Calu3 (cell line): ENCODE data around the gene SLC4A2. TPM values are rescaled to one million over a fixed set of nuclear protein-coding genes. Genes with fewer than 3 reads are reported as not detected.

Source experiments
- BruUV-seq: library from RNA; stranded (reverse); fragments of 400-500 nt; replicated peaks from 2 replicates; lab custom pipeline; 2021; lab: Mats Ljungman, UMichigan
- CTCF ChIA-PET: fragments of 300-600 bp; sonication (Branson Sonifier 250); formaldehyde crosslinking; loops from one replicate; lab custom pipeline; 2022; ENCODE audit warnings: antibody characterized with exemption; lab: Charles Lee
- DNase-seq: peaks from one replicate; pipeline ENCODE4 v3.0.0; 2022
- H3K27ac Mint-ChIP-seq: one replicate; pipeline ENCODE4 v1.8.0; 2022; ENCODE audit warnings: mixed read lengths; ENCODE audit not compliant: unreplicated experiment
- H3K27me3 Mint-ChIP-seq: one replicate; pipeline ENCODE4 v1.8.0; 2022; ENCODE audit warnings: mixed read lengths; ENCODE audit not compliant: unreplicated experiment
- H3K36me3 Mint-ChIP-seq: one replicate; pipeline ENCODE4 v1.8.0; 2022; ENCODE audit warnings: mild to moderate bottlenecking, moderate library complexity, mixed read lengths; ENCODE audit not compliant: insufficient read depth, unreplicated experiment
- H3K4me1 Mint-ChIP-seq: one replicate; pipeline ENCODE4 v1.8.0; 2022; ENCODE audit warnings: mild to moderate bottlenecking, low read depth, mixed read lengths; ENCODE audit not compliant: unreplicated experiment
- H3K4me3 Mint-ChIP-seq: one replicate; pipeline ENCODE4 v1.8.0; 2022; ENCODE audit warnings: mild to moderate bottlenecking, low read depth, moderate library complexity, mixed read lengths; ENCODE audit not compliant: unreplicated experiment
- H3K9me3 Mint-ChIP-seq: one replicate; pipeline ENCODE4 v1.8.0; 2022; ENCODE audit warnings: low read depth, mixed read lengths; ENCODE audit not compliant: unreplicated experiment
- intact Hi-C: fragments of 100-400 bp; cut with micrococcal nuclease; formaldehyde crosslinking; loops from one replicate; pipeline ENCODE4 v1.10.0; 2022; ENCODE audit not compliant: unreplicated experiment
- total RNA-seq: library from RNA; stranded (reverse); gene quantifications from 2 replicates; pipeline ENCODE4 v1.2.3, GENCODE V29; 2022
- TF ChIP-seq, protein P1 (sequence below): fragments of 200-600 bp; IDR thresholded peaks from one replicate; pipeline ENCODE4 v1.8.0; 2022; ENCODE audit warnings: antibody characterized with exemption; ENCODE audit not compliant: unreplicated experiment

Gene SLC4A2
- total RNA-seq, 1 experiment from 2014 or later = 209 TPM

DNA sequence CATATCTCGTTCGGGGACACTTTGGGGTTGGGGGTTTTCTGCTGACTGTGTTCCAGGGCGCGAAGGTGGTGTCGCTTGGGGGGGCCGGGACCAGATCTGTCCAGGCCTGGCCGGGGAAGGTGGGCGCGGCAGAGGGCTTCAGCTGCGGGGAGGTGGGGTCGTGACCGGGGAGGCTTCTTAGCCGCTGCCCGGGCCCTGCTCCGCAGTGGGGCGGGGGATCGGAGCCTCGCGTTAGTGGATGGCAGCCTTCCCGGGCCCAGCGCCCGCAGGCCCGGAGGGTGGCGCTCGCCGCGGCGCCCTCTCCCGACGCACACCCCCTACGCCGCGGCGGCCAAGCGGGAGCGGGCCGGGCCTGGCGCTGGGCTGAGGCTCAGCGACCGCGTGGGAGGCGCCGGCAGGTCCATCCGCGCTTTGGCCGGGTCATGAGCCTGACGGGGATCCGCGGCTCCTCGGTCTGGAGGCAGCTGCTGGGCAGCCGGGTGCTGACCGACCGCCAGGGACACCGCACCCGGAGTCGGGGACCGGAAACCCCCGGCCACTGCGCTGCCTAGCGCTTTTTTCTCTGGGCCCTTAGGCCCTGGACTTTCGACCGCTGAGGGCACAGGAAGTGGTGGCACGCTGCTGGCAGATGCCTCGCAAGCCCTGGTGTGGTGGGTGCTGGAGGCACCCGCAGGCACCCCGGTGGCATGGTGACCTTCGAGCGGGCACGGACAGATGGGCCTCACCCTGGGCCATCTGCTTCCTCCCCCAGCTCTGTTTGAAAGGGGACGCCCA, 28.0 kb downstream of the SLC4A2 start:
- H3K4me3 Mint-ChIP-seq = peak overlapping the region; percentile 87
- BruUV-seq = no TSS peak
- peaks cover 42% of the 10 kb centered on the region for H3K4me1 Mint-ChIP-seq
- TF ChIP-seq, protein P1, sequence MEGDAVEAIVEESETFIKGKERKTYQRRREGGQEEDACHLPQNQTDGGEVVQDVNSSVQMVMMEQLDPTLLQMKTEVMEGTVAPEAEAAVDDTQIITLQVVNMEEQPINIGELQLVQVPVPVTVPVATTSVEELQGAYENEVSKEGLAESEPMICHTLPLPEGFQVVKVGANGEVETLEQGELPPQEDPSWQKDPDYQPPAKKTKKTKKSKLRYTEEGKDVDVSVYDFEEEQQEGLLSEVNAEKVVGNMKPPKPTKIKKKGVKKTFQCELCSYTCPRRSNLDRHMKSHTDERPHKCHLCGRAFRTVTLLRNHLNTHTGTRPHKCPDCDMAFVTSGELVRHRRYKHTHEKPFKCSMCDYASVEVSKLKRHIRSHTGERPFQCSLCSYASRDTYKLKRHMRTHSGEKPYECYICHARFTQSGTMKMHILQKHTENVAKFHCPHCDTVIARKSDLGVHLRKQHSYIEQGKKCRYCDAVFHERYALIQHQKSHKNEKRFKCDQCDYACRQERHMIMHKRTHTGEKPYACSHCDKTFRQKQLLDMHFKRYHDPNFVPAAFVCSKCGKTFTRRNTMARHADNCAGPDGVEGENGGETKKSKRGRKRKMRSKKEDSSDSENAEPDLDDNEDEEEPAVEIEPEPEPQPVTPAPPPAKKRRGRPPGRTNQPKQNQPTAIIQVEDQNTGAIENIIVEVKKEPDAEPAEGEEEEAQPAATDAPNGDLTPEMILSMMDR = no peak
- H3K36me3 Mint-ChIP-seq = peaks cover 58% of the 10 kb centered on the region
- no peaks in the 10 kb centered on the region for H3K9me3 Mint-ChIP-seq
- peak; percentile 59 for DNase-seq
- H3K27me3 Mint-ChIP-seq = no peaks in the 10 kb centered on the region
- no peak overlapping the region for H3K27ac Mint-ChIP-seq
- intact Hi-C loops = loop anchor here (1.0 kb wide), 1 partner anchor 24 kb away; no protein-coding TSS in a partner anchor
- CTCF ChIA-PET = interaction anchor here (0.6 to 1.4 kb wide), 2 partner anchors 20 to 59 kb away, joined by 3 to 4 read pairs; partner anchors contain the start of gene ABCB8

DNA sequence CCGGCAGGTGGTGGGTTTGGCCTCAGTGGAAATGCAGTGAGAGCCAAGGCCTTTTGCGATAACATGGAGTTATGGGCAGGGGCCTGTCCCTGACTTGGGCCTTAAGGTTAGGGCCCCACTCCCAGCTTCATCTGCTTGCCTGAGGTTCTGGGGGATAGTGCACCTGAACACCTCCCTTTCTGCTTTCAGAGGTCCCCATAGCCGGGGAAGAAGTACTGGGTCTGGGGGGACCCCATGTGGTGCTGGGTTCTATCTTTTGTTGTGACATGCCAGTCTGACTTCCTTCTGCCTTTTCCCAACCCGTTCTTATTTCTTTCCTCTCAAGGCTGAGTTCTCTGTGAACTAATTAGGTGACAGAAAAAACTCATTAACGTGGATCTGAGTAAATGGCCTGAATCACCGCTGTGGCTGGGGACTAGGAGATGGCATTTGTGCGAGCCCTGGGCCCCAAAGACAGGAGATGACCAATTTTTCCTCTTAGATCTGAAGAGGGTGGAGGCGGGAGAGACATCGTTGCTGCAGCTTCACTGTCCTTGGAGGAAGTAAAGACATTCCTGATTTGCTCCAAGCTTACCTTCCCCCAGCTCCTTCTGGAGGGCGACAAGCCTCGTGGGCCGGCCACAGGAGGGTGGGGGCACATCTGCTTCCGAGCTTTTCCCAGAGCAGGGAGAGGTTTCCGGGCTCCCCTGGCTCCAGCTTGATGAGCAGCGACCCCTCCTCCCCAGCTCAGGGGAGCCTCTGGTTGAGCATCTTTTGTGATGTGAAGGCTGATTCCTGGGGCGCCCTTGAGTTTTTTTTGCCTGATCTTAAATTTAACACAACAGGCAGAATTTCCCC, 28.8 kb downstream of the SLC4A2 start:
- Mint-ChIP-seq H3K27ac (no peak overlapping the region), H3K27me3 (no peaks in the 10 kb centered on the region), H3K36me3 (peaks cover 49% of the 10 kb centered on the region), H3K9me3 (no peaks in the 10 kb centered on the region), H3K4me3 (peak overlapping the region; percentile 87), H3K4me1 (peaks cover 35% of the 10 kb centered on the region)
- CTCF ChIA-PET = interaction anchor here (0.5 to 1.4 kb wide), 3 partner anchors 17 to 60 kb away, joined by 3 to 5 read pairs (median 4); partner anchors contain the start of gene ABCB8
- BruUV-seq = TSS peak; percentile 28
- TF ChIP-seq, protein P1 = no peak
- no peak for DNase-seq
- intact Hi-C loops = loop anchor here (1.0 kb wide), 1 partner anchor 23 kb away; no protein-coding TSS in a partner anchor

DNA sequence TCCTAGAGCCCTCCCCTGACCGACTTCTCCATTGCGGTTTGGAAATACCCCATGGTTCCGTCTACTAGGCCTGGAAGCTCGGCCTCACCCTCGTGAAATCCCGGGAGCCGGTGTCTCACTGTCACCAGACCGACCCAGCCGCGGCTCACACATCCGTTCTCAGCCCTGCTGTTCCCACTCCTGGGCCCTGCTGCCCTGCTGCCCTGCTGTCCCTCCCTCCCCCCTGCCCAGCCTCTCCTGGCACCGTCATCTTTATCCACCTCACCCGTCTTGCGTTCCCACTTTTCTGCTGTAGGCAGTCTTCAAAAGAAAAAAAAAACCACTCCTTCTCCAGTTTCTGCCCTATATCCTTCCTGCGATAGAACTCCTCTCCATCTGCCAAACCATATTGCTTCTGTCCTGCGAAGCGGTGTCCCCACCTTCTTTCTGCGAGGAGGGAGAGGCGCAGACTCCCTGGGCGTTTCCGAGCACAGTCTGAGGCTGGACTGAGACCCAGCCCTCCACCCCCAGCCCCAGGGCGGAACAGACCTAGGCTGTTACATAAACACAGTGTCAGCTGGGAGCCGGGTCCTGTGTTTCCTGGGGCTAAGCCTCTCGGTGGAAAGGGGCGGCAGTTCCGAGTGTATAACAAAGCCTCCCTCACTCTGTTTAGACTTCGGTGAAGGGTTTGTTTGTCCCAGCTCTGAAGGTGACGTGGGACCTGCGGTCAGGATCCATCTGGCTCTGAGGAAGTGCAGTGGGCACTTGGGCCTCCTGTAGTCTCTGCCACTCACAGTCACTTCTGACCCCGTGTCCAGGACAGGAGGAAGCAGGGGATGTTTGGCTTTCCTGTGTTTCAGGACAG, 29.7 kb downstream of the SLC4A2 start:
- Mint-ChIP-seq H3K27ac (no peak overlapping the region), H3K9me3 (no peaks in the 10 kb centered on the region), H3K36me3 (peaks cover 45% of the 10 kb centered on the region), H3K4me1 (peaks cover 35% of the 10 kb centered on the region), H3K4me3 (no peak overlapping the region), H3K27me3 (no peaks in the 10 kb centered on the region)
- no TSS peak for BruUV-seq
- TF ChIP-seq, protein P1 = no peak
- intact Hi-C loops = loop anchor here (1.0 kb wide), 1 partner anchor 22 kb away; no protein-coding TSS in a partner anchor
- CTCF ChIA-PET = interaction anchor here (1.4 kb wide), 1 partner anchor 61 kb away, joined by 4 read pairs; the partner anchor contains the start of gene ABCB8
- no peak for DNase-seq
